ENCODE results near the gene ELF4.

ELF4 gene

DNA sequence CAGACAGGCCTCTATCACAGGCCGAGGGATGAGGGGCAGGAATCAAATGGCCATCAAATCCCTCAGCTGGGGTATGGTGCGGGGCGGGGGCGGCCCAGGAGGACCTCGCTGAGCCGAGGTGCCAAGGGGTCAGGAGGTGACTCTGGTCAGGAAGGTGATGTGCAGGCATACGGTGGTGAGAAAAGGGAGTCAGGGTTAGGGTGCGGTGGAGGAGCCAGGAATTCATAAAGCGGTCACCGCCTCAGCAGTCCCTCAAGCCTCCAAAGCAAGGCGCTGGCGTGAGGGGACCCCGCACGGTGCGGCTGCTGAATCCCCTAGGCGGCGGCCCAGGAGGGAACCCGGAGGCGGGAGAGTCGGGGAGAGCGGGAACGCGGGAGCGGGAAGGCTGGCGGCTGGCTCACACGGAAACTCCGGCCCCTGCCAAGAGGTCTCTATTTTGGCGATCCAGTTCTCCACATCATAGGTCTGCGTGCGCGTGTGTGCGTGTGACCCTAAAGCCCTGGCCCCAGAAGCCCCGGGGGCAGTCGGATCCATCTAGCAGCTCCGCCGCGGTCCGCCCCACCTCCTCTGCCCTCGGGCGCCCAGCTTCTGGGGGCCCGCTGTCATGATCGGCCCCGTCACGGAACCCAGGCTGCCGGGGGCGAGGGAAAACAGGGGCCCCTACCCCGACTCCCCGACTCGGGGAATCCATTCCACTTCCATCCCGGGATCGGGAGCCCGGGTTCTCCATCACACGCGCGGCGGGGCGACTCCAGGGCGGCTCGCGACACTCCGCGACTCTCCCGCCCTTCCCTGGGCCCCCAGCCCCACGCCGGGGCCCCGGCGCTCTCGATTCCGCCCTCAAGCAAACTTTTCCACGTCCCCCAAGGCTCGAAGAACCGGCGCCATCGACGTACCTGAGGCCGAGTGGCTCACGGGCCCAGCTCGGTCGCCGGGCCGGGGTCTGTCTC lies 593 bp downstream of the ELF4 start:
- H3K36me3 ChIP-seq (ENCODE audit: control insufficient read depth in 1 of 2, insufficient read depth in 2 of 2, low read depth in 1 of 2, low read length in 2 of 2), result no peaks in the 10 kb centered on the region
- peak overlapping the region in 1 of 2 experiments; percentile 52 for H2BK12ac ChIP-seq (ENCODE audit: low read length in 2 of 2)
- peaks cover 0 to 2% of the 10 kb centered on the region in 2 experiments for H3K27me3 ChIP-seq (ENCODE audit: control insufficient read depth in 1 of 2, insufficient read depth in 1 of 2, low read length in 2 of 2)
- H3K9me3 ChIP-seq (ENCODE audit: control insufficient read depth, low read length), result no peaks in the 10 kb centered on the region
- peak overlapping the region; percentile 64 for H4K8ac ChIP-seq (ENCODE audit: low read length)
- H3K4me2 ChIP-seq (ENCODE audit: low read length, poor library complexity, severe bottlenecking), result peak overlapping the region; percentile 90
- no peak overlapping the region for H3K23ac ChIP-seq (ENCODE audit: low read length in 2 of 2)
- peak overlapping the region in 1 of 2 experiments; percentile 96 for H3K14ac ChIP-seq (ENCODE audit: low read length in 2 of 2)
- H3K4me3 ChIP-seq (ENCODE audit: insufficient read depth in 1 of 2, low read depth in 1 of 2, low read length in 2 of 2), result peak overlapping the region; percentile 71 to 80
- peak overlapping the region; percentile 90 for H3K27ac ChIP-seq (ENCODE audit: low read length, poor library complexity, severe bottlenecking)
- H3K9ac ChIP-seq (ENCODE audit: low read length), result peak overlapping the region; percentile 87
- peak overlapping the region; percentile 71 for H2AFZ ChIP-seq (ENCODE audit: low read depth, low read length)
- WGBS, result 2% methylated on average over 58 of the region's 81 CpGs
- H2AK5ac ChIP-seq (ENCODE audit: low read length, severe bottlenecking), result no peak overlapping the region
- peak overlapping the region; percentile 93 for H4K91ac ChIP-seq (ENCODE audit: low read length)
- H2BK120ac ChIP-seq (ENCODE audit: low read depth, low read length), result peak overlapping the region; percentile 61
- H2BK5ac ChIP-seq (ENCODE audit: low read depth, low read length, poor library complexity, severe bottlenecking), result peak overlapping the region; percentile 73
- H3K18ac ChIP-seq (ENCODE audit: low read depth in 1 of 2, low read length in 2 of 2), result peak overlapping the region; percentile 43 to 70
- H3K4ac ChIP-seq (ENCODE audit: low read depth in 1 of 2, low read length in 2 of 2), result peak overlapping the region in 1 of 2 experiments; percentile 69
- peak overlapping the region; percentile 52 for H2BK15ac ChIP-seq (ENCODE audit: low read depth, poor library complexity, severe bottlenecking)
- peak; percentile 67 for DNase-seq
- H3K4me1 ChIP-seq (ENCODE audit: control insufficient read depth, insufficient read depth, low read depth, low read length), result peaks cover 33% of the 10 kb centered on the region
- H3K79me1 ChIP-seq (replicated peaks; ENCODE audit: low read length, poor library complexity, severe bottlenecking), result no peaks in the 10 kb centered on the region

DNA sequence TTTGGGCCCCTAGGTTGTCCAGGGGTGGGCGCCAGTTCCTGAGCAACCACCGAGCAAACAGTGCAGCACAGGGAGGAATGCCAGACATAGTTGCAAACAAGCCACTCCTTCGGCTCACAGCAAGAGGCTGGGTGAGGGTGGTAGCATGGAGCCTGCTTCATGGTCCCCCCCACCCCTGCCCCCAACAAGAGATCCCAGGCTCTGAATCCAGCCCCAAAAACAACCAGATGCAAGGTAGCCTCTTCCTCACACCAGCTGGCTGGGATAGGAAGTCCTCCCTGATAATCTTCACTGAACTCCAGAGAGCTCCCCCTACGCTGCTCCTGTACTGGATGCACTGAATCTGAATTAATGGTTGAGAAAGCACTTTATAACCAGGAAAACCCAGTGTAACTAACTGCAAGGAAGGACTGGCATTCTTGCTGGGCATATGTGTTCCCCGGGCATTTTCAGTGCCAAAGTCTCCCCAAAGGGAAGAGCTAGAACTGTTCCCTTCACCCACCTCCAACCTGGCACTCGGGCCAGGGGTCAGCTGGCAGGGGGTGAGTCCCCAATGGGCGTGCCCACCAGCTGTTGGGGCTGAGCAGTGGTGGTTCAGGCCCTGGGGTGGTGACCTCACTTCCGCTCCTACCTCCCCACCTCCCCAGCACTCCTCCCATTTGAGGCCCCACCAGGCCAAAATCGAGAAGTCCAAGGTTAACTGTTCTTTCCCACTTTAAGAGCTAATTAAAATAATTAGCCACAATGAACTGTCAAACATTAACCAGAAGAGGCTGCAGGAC lies 1.5 kb downstream of the ELF4 start:
- peak overlapping the region; percentile 87 for H3K9ac ChIP-seq (ENCODE audit: low read length)
- H3K14ac ChIP-seq (ENCODE audit: low read length in 2 of 2), result no peak overlapping the region
- H3K79me1 ChIP-seq (replicated peaks; ENCODE audit: low read length, poor library complexity, severe bottlenecking), result no peaks in the 10 kb centered on the region
- H3K18ac ChIP-seq (ENCODE audit: low read depth in 1 of 2, low read length in 2 of 2), result peak overlapping the region in 1 of 2 experiments; percentile 70
- H4K8ac ChIP-seq (ENCODE audit: low read length), result peak overlapping the region; percentile 72
- H3K4ac ChIP-seq (ENCODE audit: low read depth in 1 of 2, low read length in 2 of 2), result peak overlapping the region in 1 of 2 experiments; percentile 69
- H2AFZ ChIP-seq (ENCODE audit: low read depth, low read length), result no peak overlapping the region
- peak overlapping the region; percentile 71 to 80 for H3K4me3 ChIP-seq (ENCODE audit: insufficient read depth in 1 of 2, low read depth in 1 of 2, low read length in 2 of 2)
- peak overlapping the region; percentile 36 for H2AK5ac ChIP-seq (ENCODE audit: low read length, severe bottlenecking)
- H3K23ac ChIP-seq (ENCODE audit: low read length in 2 of 2), result no peak overlapping the region
- H3K4me1 ChIP-seq (ENCODE audit: control insufficient read depth, insufficient read depth, low read depth, low read length), result peaks cover 27% of the 10 kb centered on the region
- no peaks in the 10 kb centered on the region for H3K36me3 ChIP-seq (ENCODE audit: control insufficient read depth in 1 of 2, insufficient read depth in 2 of 2, low read depth in 1 of 2, low read length in 2 of 2)
- peak overlapping the region; percentile 52 for H2BK15ac ChIP-seq (ENCODE audit: low read depth, poor library complexity, severe bottlenecking)
- peak overlapping the region in 1 of 2 experiments; percentile 25 for H2BK12ac ChIP-seq (ENCODE audit: low read length in 2 of 2)
- H2BK5ac ChIP-seq (ENCODE audit: low read depth, low read length, poor library complexity, severe bottlenecking), result peak overlapping the region; percentile 44
- H3K27me3 ChIP-seq (ENCODE audit: control insufficient read depth in 1 of 2, insufficient read depth in 1 of 2, low read length in 2 of 2), result peaks cover 0 to 2% of the 10 kb centered on the region in 2 experiments
- H3K27ac ChIP-seq (ENCODE audit: low read length, poor library complexity, severe bottlenecking), result peak overlapping the region; percentile 90
- no peak overlapping the region for H2BK120ac ChIP-seq (ENCODE audit: low read depth, low read length)
- H4K91ac ChIP-seq (ENCODE audit: low read length), result peak overlapping the region; percentile 93
- DNase-seq, result no peak
- 41% methylated on average over 7 of the region's 9 CpGs for WGBS
- peak overlapping the region; percentile 90 for H3K4me2 ChIP-seq (ENCODE audit: low read length, poor library complexity, severe bottlenecking)
- H3K9me3 ChIP-seq (ENCODE audit: control insufficient read depth, low read length), result no peaks in the 10 kb centered on the region

DNA sequence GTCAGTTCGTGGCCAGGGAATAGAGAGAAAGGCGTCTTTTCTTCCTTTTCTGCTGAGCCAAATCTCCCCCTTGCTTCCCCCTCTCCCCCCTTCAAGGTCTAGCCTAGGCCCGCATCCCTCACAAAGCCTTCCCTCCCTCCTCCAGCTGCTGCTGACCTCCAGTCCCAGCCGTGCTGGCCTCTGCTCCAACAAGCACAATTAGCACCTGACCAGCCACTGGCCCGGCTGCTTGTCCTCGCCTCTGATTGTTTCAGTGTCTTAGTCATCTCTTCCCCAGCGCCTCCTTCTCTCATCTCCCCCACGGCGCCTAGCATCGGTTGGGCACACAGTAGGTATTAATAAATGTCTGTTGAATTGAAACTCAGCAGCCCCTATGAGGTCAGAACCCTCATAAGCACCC lies 4.2 kb downstream of the ELF4 start:
- Histone ChIP-seq H2AFZ (ENCODE audit: low read depth, low read length) (no peak overlapping the region), H2BK12ac (ENCODE audit: low read length in 2 of 2) (no peak overlapping the region), H3K14ac (ENCODE audit: low read length in 2 of 2) (no peak overlapping the region), H2BK5ac (ENCODE audit: low read depth, low read length, poor library complexity, severe bottlenecking) (no peak overlapping the region), H3K4ac (ENCODE audit: low read depth in 1 of 2, low read length in 2 of 2) (peak overlapping the region in 1 of 2 experiments; percentile 15), H3K36me3 (ENCODE audit: control insufficient read depth in 1 of 2, insufficient read depth in 2 of 2, low read depth in 1 of 2, low read length in 2 of 2) (no peaks in the 10 kb centered on the region), H4K91ac (ENCODE audit: low read length) (no peak overlapping the region), H3K4me3 (ENCODE audit: insufficient read depth in 1 of 2, low read depth in 1 of 2, low read length in 2 of 2) (no peak overlapping the region), H2BK120ac (ENCODE audit: low read depth, low read length) (no peak overlapping the region), H4K8ac (ENCODE audit: low read length) (no peak overlapping the region), H3K4me1 (ENCODE audit: control insufficient read depth, insufficient read depth, low read depth, low read length) (peaks cover 18% of the 10 kb centered on the region), H3K27ac (ENCODE audit: low read length, poor library complexity, severe bottlenecking) (no peak overlapping the region), H3K18ac (ENCODE audit: low read depth in 1 of 2, low read length in 2 of 2) (no peak overlapping the region), H3K79me1 (replicated peaks; ENCODE audit: low read length, poor library complexity, severe bottlenecking) (no peaks in the 10 kb centered on the region), H3K9me3 (ENCODE audit: control insufficient read depth, low read length) (no peaks in the 10 kb centered on the region), H2AK5ac (ENCODE audit: low read length, severe bottlenecking) (no peak overlapping the region), H3K23ac (ENCODE audit: low read length in 2 of 2) (no peak overlapping the region), H3K4me2 (ENCODE audit: low read length, poor library complexity, severe bottlenecking) (no peak overlapping the region), H3K27me3 (ENCODE audit: control insufficient read depth in 1 of 2, insufficient read depth in 1 of 2, low read length in 2 of 2) (peaks cover 0 to 2% of the 10 kb centered on the region in 2 experiments), H2BK15ac (ENCODE audit: low read depth, poor library complexity, severe bottlenecking) (no peak overlapping the region), H3K9ac (ENCODE audit: low read length) (no peak overlapping the region)
- DNase-seq, result no peak
- WGBS, result 44% methylated on average over 6 of the region's 10 CpGs

DNA sequence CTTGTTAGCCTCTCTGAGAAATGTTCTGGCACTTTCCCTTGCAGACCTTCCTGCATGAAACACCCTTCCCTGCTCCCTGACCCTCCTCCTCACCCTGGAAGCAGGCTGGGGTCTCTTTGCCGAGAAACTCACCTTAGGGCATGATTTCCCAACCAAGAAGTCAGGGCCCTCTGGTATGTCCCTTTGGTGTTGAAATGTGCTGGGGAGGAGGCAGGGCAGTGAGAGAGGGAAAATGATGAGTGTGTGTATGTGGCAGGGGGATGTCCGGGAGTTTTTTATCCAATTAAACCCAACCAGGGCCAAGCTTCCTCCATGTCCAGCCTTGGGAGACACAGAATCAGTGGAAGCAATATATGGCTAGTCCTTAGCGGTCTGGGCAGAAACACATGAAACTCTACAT lies 5.1 kb downstream of the ELF4 start:
- Histone ChIP-seq H3K27ac (ENCODE audit: low read length, poor library complexity, severe bottlenecking) (no peak overlapping the region), H3K4me3 (ENCODE audit: insufficient read depth in 1 of 2, low read depth in 1 of 2, low read length in 2 of 2) (no peak overlapping the region), H3K36me3 (ENCODE audit: control insufficient read depth in 1 of 2, insufficient read depth in 2 of 2, low read depth in 1 of 2, low read length in 2 of 2) (no peaks in the 10 kb centered on the region), H4K8ac (ENCODE audit: low read length) (no peak overlapping the region), H3K4me1 (ENCODE audit: control insufficient read depth, insufficient read depth, low read depth, low read length) (peaks cover 18% of the 10 kb centered on the region), H3K4ac (ENCODE audit: low read depth in 1 of 2, low read length in 2 of 2) (no peak overlapping the region), H4K91ac (ENCODE audit: low read length) (no peak overlapping the region), H2BK12ac (ENCODE audit: low read length in 2 of 2) (no peak overlapping the region), H3K18ac (ENCODE audit: low read depth in 1 of 2, low read length in 2 of 2) (no peak overlapping the region), H3K79me1 (replicated peaks; ENCODE audit: low read length, poor library complexity, severe bottlenecking) (no peaks in the 10 kb centered on the region), H3K9me3 (ENCODE audit: control insufficient read depth, low read length) (no peaks in the 10 kb centered on the region), H2BK120ac (ENCODE audit: low read depth, low read length) (no peak overlapping the region), H3K9ac (ENCODE audit: low read length) (no peak overlapping the region), H2AK5ac (ENCODE audit: low read length, severe bottlenecking) (no peak overlapping the region), H2BK15ac (ENCODE audit: low read depth, poor library complexity, severe bottlenecking) (no peak overlapping the region), H3K14ac (ENCODE audit: low read length in 2 of 2) (no peak overlapping the region), H3K27me3 (ENCODE audit: control insufficient read depth in 1 of 2, insufficient read depth in 1 of 2, low read length in 2 of 2) (peaks cover 0 to 2% of the 10 kb centered on the region in 2 experiments), H2BK5ac (ENCODE audit: low read depth, low read length, poor library complexity, severe bottlenecking) (no peak overlapping the region), H3K4me2 (ENCODE audit: low read length, poor library complexity, severe bottlenecking) (no peak overlapping the region), H3K23ac (ENCODE audit: low read length in 2 of 2) (no peak overlapping the region), H2AFZ (ENCODE audit: low read depth, low read length) (no peak overlapping the region)
- DNase-seq, result peak; percentile 48
- 100% methylated on average over 1 of the region's 3 CpGs for WGBS
